MCF 10A (cell line): ENCODE data around the gene BARHL2. TPM values are rescaled to one million over a fixed set of nuclear protein-coding genes. Genes with fewer than 3 reads are reported as not detected.
A peak's percentile ranks its signal among the peaks of the same experiment; 100 is the strongest.

Experiments used
- BruUV-seq: library from RNA; stranded (reverse); fragments of 400-500 nt; replicated peaks from 2 replicates; lab custom pipeline; 2021; lab: Mats Ljungman, UMichigan
- CTCF ChIA-PET: fragments of 300-600 bp; sonication (Branson Sonifier 250); formaldehyde crosslinking; extraction: SDS; loops from one replicate; lab custom pipeline; 2021; ENCODE audit warnings: antibody characterized with exemption, inconsistent platforms; lab: Yijun Ruan, JAX
- POLR2A ChIA-PET: fragments of 300-600, 350-650 bp; sonication (Branson Sonifier 250); formaldehyde crosslinking; extraction: SDS; loops from one replicate; lab custom pipeline; 2020; ENCODE audit warnings: antibody characterized with exemption, inconsistent platforms; lab: Yijun Ruan, JAX
- DNase-seq: peaks from one replicate; pipeline ENCODE4 v3.0.0-alpha.2; 2018; ENCODE audit not compliant: unreplicated experiment
- H3K27ac Mint-ChIP-seq: one replicate; pipeline ENCODE4 v1.8.0; 2022; ENCODE audit warnings: mild to moderate bottlenecking, low read depth, mixed read lengths; ENCODE audit not compliant: unreplicated experiment
- H3K27me3 Mint-ChIP-seq: one replicate; pipeline ENCODE4 v1.8.0; 2022; ENCODE audit warnings: mixed read lengths; ENCODE audit not compliant: insufficient read depth, unreplicated experiment
- H3K36me3 Mint-ChIP-seq: one replicate; pipeline ENCODE4 v1.8.0; 2022; ENCODE audit warnings: mild to moderate bottlenecking, moderate library complexity, mixed read lengths; ENCODE audit not compliant: insufficient read depth, unreplicated experiment
- H3K4me1 Mint-ChIP-seq: one replicate; pipeline ENCODE4 v1.8.0; 2022; ENCODE audit warnings: mixed read lengths; ENCODE audit not compliant: insufficient read depth, unreplicated experiment
- H3K4me3 Mint-ChIP-seq: one replicate; pipeline ENCODE4 v1.8.0; 2022; ENCODE audit warnings: mild to moderate bottlenecking, moderate library complexity, mixed read lengths; ENCODE audit not compliant: unreplicated experiment
- H3K9me3 Mint-ChIP-seq: one replicate; pipeline ENCODE4 v1.8.0; 2022; ENCODE audit warnings: mixed read lengths; ENCODE audit not compliant: unreplicated experiment
- CTCF ChIP-seq: fragments of 200-600 bp; IDR thresholded peaks from one replicate; pipeline ENCODE4 v1.8.0; 2022; ENCODE audit warnings: antibody characterized with exemption, mild to moderate bottlenecking; ENCODE audit not compliant: unreplicated experiment
- intact Hi-C: fragments of 100-400 bp; cut with micrococcal nuclease; formaldehyde crosslinking; loops from 2 replicates; pipeline ENCODE4 v1.14.1; 2022
- total RNA-seq: library from RNA; stranded (reverse); gene quantifications from 2 replicates; pipeline ENCODE4 v1.2.3, GENCODE V29; 2022

BARHL2 gene
- total RNA-seq, 1 experiment from 2014 or later: not detected

GRCh38 chr1:90708826-90709225 is 8.3 kb downstream of the BARHL2 start:
- Mint-ChIP-seq H3K27me3 (peaks cover 71% of the 10 kb centered on the region), H3K9me3 (no peaks in the 10 kb centered on the region), H3K36me3 (peaks cover 5% of the 10 kb centered on the region), H3K4me1 (peaks cover 6% of the 10 kb centered on the region), H3K4me3 (no peak overlapping the region), H3K27ac (no peak overlapping the region)
- no peak for DNase-seq
- TF ChIP-seq CTCF: no peak
- ChIA-PET CTCF (no interaction called here), POLR2A (no interaction called here)
- BruUV-seq: no TSS peak
- intact Hi-C loops: no loop called here

GRCh38 chr1:90708236-90708786 is 8.8 kb downstream of the BARHL2 start:
- peaks cover 66% of the 10 kb centered on the region for H3K27me3 Mint-ChIP-seq
- intact Hi-C loops: no loop called here
- no peak for TF ChIP-seq CTCF
- ChIA-PET CTCF (interaction anchor here (0.7 kb wide), 2 partner anchors 131 to 209 kb away, joined by 4 read pairs; no protein-coding TSS in a partner anchor), POLR2A (no interaction called here)
- H3K4me1 Mint-ChIP-seq: peaks cover 2% of the 10 kb centered on the region
- BruUV-seq: no TSS peak
- peaks cover 5% of the 10 kb centered on the region for H3K36me3 Mint-ChIP-seq
- no peak overlapping the region for H3K27ac Mint-ChIP-seq
- H3K9me3 Mint-ChIP-seq: no peaks in the 10 kb centered on the region
- no peak for DNase-seq
- no peak overlapping the region for H3K4me3 Mint-ChIP-seq

GRCh38 chr1:90707363-90707710 is 9.8 kb downstream of the BARHL2 start:
- no peaks in the 10 kb centered on the region for H3K4me1 Mint-ChIP-seq
- peaks cover 56% of the 10 kb centered on the region for H3K27me3 Mint-ChIP-seq
- BruUV-seq: no TSS peak
- no peak overlapping the region for H3K27ac Mint-ChIP-seq
- TF ChIP-seq CTCF: no peak
- ChIA-PET POLR2A (no interaction called here), CTCF (no interaction called here)
- H3K36me3 Mint-ChIP-seq: no peaks in the 10 kb centered on the region
- intact Hi-C loops: no loop called here
- no peak overlapping the region for H3K4me3 Mint-ChIP-seq
- no peaks in the 10 kb centered on the region for H3K9me3 Mint-ChIP-seq
- peak; percentile 38 for DNase-seq

GRCh38 chr1:90706437-90707362 is 10.4 kb downstream of the BARHL2 start:
- TF ChIP-seq CTCF: no peak
- CTCF ChIA-PET: interaction anchor here (0.7 to 1.2 kb wide), 2 partner anchors 12 to 40 kb away, joined by 3 read pairs; no protein-coding TSS in a partner anchor
- Mint-ChIP-seq H3K4me3 (no peak overlapping the region), H3K27ac (no peak overlapping the region), H3K4me1 (no peaks in the 10 kb centered on the region), H3K27me3 (peaks cover 55% of the 10 kb centered on the region), H3K9me3 (no peaks in the 10 kb centered on the region), H3K36me3 (no peaks in the 10 kb centered on the region)
- intact Hi-C loops: no loop called here
- no peak for DNase-seq
- POLR2A ChIA-PET: no interaction called here
- BruUV-seq: no TSS peak
